HK-2 (cell line): Measurements from ENCODE around the gene ZBTB40.

Experiments
- DNase-seq: peaks from one replicate; pipeline ENCODE4 v3.0.0-alpha.2; 2018; ENCODE audit not compliant: unreplicated experiment

ZBTB40 gene

DNA sequence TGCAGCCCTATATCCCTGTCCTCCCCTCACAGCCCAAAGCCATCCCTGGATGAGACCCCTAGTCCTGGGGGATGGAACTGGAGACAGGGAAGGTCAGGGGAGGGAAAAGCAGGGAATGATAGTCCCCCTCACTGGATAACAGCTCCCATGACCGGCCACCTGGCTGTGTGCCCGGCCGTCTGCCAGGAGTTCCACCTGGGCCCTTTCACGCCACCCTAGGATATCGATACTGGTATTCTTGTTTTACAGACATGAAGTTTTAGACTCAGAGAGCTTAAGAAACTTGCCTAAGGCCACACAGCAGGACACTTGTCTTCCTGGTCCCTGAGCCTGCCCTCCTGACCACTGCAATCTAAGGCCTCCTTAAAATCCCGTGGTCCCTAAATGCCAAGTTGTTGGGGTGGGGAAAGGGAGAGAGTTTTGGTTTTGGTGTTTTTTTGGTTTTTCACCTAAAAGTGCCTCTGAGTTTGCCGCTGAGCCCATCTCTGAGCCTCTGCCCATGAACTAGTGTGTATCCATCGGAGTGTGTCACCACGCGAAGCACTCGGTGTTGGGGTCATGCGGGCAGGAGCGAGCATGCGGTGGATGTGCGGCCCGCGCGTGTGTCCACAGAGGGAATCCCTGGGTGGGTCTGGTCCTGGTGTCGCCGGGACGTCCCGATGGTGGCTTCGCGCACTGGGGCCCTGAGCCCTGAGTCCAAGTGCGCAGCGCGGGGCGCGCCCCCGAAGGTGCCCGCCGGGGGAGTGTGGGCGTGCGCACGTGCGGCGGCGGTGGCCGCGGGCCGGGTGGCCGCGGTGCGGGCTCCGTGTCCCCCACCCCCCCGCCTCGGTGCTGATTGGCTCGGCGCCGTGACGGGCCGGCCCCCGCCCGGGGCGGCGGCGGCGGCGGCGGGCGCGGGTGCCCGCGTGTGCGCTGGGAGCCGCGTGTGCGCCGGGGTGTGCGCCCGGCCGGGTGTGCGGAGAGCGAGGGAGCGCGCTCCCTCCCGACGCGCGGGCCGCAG is 111.2 kb downstream of the ZBTB40 start, which contains the start of gene EPHA8:
Gene EPHA8, plus strand, starts transcription at position 906 of the 1,000 bp plus-strand sequence. CDS start 147 bp downstream, outside the sequence.
- no peak for DNase-seq

DNA sequence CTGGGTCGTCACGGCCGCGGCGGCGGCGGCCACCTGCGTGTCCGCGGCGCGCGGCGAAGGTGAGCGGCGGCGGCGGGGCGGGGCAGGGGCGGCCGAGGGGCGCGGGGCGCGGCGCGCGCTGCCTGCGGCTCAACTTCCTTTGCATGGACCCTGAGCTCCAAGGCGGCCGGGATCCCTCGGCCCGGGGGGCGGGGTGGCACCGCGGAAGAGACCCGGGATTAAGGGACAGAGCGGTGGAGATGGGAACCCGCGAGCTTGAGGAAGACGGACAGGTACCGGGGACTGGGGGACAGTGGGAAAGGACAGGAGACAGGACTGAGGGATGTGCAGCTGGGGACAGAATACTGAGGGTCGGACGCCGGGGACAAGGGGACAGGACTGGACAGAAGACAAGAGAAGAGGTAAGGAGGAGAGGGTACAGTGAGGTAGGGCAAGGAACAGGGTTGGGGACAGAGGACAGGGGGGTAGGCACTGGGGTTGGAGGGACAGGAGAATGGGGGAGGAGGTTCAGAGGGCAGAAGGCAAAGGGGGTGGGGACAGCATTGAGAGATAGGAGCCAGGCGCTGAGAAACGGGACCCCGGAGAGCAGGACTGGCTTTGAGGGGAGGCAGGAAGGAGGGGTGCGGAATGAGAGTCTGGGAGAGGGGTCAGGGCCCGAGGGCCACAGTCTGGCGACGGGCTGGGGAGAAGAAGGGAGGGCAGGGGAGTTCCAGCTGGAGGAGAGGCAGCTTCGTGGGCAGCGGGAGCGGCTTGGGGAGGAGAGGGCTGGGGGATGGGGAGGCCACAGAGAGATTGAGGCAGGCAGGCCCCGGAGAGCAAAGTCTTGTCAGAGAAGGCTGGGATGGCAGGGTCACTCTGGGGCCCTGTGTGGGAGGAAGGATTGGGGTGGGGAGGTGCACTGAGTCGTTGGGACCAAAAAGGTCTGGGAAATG is 112.3 kb downstream of the ZBTB40 start:
- DNase-seq = no peak

DNA sequence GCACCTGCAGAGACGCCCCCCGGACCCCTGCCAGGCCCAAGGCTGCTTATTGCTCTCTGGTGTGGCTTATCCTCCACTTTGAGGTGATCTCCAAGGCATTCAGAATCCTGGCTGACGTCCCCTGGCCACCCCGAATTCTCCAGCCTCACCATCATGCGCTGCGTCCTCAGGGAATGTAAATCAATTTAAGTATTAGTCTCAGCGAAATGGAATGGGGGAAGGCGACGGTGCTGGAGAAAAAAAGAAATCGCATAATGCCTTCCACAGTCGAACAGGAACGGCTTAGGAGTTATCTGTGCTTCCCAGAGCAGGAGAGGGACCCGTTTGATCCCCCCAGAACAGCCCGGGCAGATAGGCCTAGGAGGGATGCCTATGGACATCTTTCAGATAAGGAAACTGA is 114.5 kb downstream of the ZBTB40 start:
- no peak for DNase-seq

DNA sequence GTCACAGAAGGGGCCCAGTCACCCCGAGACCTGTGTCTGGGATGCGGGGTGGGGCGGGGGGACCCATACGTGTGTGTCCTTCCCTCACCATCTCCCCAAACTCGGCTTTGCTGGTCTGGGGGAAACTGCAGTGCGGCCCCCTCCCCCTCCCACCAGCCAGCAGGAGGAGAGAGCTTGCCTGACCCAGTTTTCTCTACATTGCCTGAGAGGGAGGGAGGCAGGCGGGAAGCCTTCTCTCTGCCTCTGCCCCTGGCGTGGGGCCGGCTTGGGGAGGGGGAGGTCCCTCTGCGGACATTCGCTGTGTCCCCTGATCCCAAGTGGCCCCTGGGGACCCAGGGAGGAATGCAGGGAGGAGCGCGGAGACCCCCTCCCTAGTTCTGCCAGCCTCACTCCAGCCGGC is 115.5 kb downstream of the ZBTB40 start:
- no peak for DNase-seq

DNA sequence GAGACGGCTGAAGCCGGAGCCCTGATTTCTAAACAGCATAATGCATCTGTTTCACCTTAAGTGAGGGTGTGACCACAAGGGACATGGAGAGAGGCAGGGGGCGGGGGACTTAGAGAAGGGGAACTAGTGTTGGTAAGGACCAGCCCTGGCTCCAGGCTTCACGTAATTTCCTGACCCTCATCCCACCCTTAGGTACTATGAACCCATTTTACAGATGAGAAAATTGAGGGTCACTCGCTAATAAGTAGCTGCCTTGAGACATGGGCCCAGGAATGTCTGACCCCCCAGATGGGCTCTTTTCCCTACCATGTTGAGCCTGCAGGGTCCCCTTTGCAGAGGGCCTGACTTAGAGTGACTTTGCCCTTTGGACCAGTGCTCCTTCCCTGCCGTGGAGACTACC is 116.3 kb downstream of the ZBTB40 start:
- no peak for DNase-seq

DNA sequence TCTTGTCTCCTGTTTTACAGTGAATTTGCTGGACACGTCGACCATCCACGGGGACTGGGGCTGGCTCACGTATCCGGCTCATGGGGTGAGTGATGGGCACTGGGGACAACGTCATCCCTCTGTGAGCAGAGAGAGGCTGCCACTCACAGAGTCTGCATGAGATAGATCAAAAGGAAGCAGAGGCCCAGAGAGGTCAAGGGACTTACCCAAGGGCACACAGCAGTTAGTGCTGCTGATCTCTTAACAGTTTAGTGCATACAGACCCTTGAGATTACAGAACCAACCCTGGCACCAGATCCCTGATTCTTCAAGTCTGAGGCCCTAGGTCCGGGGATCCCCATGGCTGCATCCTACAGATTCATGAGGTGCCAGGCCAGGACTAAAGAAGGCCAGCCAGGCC is 117.6 kb downstream of the ZBTB40 start:
- no peak for DNase-seq

DNA sequence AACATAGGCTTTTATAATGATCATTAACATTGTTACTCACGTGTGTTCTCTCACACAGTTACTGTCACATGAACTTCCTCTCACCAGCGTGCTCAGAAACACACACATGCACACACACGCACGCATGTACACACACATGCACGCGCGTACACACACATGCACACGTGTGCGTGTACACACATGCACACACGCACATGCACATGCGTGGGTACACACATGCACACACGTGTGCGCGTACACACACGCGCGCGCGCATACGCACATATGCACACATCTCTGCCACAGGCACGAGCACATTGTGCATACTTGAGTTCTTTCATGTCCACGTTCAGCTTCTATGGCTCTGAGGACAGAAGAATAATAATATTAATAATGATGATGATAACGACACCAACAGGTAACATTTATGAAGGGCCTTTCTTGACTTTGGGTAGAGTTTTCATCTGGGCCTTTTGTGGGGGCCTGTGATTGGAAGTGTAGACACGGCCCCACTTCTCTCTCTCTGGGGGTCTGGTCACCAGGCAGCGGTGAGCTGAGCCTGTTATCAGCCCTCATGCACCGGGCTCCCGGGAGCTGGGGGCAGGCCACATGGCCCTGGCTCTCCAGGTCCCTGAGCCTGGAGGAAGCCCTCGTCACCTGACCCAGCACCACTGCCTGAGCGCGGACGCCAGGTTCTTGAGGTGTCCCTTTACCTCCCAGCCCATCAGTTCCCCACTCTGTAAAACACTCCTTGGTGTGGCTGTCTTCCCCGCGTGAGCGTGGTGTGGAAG is 118.7 kb downstream of the ZBTB40 start:
- no peak for DNase-seq

DNA sequence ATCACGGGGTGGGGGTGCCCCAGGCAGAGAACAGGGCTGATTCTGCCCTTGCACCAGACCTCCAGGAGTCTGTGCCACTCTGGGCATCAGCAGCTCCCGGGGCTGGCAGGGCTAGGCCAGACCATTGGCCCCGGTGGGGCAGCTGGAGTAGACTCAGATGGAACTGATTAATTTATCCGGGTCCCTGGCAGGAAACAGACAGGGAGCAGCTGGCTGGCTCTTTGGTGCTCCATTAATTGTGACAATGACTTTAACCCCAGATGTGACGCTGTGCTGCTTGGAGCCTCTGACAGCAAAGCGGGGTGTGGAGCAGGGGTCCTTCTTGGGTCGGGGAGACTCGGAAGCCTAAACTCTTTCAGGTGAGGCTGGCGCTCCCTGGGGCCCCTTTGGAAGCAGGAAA is 121.2 kb downstream of the ZBTB40 start:
- no peak for DNase-seq

DNA sequence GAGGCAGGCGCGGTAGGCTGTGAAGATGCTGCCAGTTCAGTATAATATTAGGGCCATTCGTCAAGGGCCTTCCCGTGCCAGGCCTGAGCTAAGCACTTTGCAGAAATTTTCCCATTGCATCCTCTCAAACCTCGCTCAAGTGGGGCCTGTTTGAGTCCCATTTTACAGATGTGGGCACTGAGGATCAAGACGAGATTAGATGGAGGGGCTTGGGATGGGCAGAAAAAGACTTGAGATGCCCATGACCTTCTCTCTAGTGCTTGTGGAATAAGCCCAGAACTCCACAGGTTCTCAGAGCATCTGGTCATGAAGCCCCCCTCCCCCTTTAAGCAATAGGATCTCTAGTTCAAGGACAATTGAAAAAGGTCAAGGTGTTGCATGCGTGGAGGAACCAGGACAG is 121.6 kb downstream of the ZBTB40 start:
- DNase-seq = no peak

DNA sequence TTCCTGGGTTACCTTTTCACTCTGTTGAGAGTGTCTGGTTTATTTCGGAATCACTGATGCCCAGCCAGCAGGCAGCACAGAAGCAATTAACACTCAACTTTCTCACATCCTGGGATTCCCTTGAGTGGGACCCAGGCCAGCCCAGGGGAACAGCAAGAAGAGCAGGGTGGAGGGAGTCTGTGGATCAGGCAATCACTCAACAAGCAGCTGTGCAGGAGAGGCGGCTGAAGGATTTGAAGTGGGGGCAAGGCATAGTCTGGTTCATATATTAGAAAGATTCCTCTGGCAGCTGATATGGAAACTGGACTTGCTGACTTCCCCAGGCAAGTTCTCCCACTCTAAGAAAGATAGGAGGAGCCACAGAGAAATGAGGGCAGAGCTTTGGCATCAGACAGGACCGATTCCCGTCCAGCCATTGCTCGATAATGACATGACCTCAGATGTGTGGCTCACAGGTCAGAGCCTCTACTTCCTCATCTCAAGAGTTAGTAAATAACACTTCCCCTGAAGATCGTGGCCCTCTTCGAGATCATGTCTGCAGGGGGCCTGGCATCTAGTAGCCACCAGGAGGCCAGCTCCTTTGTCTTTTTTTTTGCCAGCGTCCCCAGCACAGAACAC is 124.0 kb downstream of the ZBTB40 start:
- no peak for DNase-seq

DNA sequence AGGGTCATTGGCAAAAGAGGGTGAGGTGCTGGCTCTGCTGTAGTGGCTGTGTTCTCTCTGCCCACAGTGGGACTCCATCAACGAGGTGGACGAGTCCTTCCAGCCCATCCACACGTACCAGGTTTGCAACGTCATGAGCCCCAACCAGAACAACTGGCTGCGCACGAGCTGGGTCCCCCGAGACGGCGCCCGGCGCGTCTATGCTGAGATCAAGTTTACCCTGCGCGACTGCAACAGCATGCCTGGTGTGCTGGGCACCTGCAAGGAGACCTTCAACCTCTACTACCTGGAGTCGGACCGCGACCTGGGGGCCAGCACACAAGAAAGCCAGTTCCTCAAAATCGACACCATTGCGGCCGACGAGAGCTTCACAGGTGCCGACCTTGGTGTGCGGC is 124.5 kb downstream of the ZBTB40 start:
- DNase-seq = no peak

DNA sequence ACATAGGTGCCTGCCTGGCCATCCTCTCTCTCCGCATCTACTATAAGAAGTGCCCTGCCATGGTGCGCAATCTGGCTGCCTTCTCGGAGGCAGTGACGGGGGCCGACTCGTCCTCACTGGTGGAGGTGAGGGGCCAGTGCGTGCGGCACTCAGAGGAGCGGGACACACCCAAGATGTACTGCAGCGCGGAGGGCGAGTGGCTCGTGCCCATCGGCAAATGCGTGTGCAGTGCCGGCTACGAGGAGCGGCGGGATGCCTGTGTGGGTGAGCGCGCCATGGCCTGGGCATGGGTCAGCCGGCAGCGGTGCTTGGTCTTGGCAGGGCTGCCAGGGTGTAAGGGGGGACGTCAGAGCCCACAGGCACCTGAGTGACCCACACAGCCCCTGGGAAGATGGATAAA is 125.0 kb downstream of the ZBTB40 start:
- DNase-seq = no peak

DNA sequence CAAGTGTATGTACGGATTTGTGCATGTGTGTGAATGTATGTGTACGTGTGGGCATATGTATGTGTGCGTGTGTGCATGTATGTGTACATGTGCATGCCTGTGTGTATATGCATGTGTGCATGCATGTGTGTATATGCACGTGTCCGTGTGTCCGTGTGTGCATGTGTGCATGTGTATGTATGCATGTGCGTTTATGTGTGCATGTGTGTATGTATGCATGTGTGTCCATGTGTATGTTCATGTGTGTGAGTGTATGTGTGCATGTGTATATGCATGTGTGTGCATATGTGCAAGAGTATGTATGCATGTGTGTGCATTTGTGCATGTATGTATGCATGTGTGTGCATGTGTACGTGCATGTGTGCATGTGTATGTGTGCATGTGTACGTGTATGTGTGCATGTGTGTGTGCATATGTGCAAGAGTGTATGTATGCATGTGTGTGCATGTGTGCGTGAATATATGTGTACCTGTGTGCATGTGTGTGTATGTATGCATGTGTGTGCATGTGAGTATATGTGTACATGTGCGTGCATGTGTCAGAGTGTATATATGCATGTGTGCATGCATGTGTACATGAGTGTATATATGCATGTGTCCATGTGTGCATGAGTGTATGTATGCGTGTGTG is 127.2 kb downstream of the ZBTB40 start:
- DNase-seq = no peak

DNA sequence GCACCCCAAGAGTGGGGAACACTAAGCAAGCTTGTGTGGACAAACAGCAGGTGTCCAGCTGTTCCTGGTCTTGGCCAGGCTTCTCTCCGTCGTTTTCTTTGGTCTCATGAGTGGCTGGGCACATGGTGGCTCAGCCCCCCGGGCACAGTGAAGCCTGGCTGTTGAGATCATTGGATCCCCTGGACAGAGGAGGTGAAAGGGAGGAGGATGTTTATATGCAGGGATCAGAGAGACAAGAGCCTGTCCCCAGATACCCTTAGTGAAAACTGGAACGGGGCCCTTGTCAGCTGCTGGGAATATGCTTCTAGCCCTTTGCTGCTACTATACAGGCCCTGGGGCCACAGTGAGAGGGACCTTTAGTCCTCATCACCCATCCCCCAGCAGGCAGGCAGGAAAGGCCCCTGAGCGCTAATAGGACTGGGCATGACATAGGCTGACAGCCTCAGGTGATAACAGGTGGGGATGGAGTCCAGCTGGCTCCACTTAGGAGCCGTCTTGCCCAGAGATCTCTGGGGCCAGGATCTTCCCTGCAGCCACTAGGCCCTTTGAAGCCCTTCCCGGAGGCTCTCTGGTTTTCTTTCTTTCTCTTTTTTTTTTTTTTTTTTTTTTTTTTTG is 128.0 kb downstream of the ZBTB40 start:
- DNase-seq = no peak
